GM12878 (cell line): ENCODE data around the gene PTPN21. TPM values are rescaled to one million over a fixed set of nuclear protein-coding genes. Genes with fewer than 3 reads are reported as not detected.

ENCODE experiments used
- NBN ChIP-seq: fragments of 450-650 bp; IDR thresholded peaks from 2 replicates; pipeline ENCODE4 v1.6.1; 2016
- SUPT20H ChIP-seq: IDR thresholded peaks from 2 replicates; pipeline ENCODE4 v1.6.1; 2011; ENCODE audit warnings: low read depth, mild to moderate bottlenecking, low read length, moderate library complexity, borderline replicate concordance; ENCODE audit not compliant: control insufficient read depth
- polyA plus RNA-seq, 11 experiments: library from polyadenylated mRNA; depleted of rRNA in 4 of 11; unstranded in 6 of 11; stranded (reverse) in 5 of 11; fragments of >200 nt; fragmentation: Nextera tagmentation in 4 of 11; fragmentation: Illumina TruSeq in 1 of 11; extraction: Ambion mirVana in 4 of 11; extraction: Trizol in 1 of 11; gene quantifications; 1 replicate in 1 of 11; 2 replicates in 10 of 11; pipeline versions ENCODE4 v1.2.1 to v1.2.3, GENCODE V29; 2011 to 2016; ENCODE audit warnings: inconsistent platforms in 2 of 11, missing spikeins in 2 of 11, low read depth in 1 of 11
- total RNA-seq, 4 experiments: library from RNA; depleted of rRNA in 3 of 4; stranded (reverse); fragments of >200 nt in 3 of 4; fragmentation: Illumina TruSeq in 1 of 4; extraction: Trizol in 1 of 4; gene quantifications; 2 replicates each; pipeline versions ENCODE4 v1.2.1 to v1.2.3, GENCODE V29; 2013 to 2021
- TF ChIP-seq, protein P1 (sequence below): fragments of 450-650 bp; IDR thresholded peaks from 2 replicates; pipeline ENCODE4 v1.6.1; 2016; ENCODE audit warnings: mild to moderate bottlenecking
- TF ChIP-seq, protein P2 (sequence below): IDR thresholded peaks from 2 replicates; pipeline ENCODE4 v1.6.1; 2012; ENCODE audit warnings: mild to moderate bottlenecking, low read depth, low read length
- TF ChIP-seq, protein P3 (sequence below): fragments of 450-650 bp; IDR thresholded peaks from 2 replicates; pipeline ENCODE4 v1.6.1; 2017; ENCODE audit warnings: borderline replicate concordance

PTPN21 gene
- total and polyA plus RNA-seq, 10 of the 15 experiments (the other 5 are each of a cell fraction or from before 2014, with no cell fraction given), result 0.01 to 0.23 (median 0.04) TPM; not detected in 3

DNA sequence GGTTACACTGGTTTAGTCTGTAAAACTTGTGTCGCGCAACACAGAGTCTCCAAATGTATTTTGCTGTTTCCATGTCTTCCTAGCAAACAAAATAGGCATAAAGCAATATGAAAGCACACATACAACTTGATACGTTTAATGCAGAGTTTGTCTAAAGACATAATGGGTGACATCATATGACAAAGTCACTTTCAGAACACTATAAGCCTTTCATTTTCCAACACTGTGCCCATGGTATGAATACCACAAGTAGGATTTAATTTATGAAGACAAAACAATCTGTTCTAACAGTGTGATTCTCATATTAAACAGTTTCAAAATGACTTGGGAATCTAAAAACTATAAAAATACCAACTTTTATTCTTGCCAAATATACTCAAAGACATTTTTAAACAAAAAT, 58.4 kb downstream of the PTPN21 start (continued):
- TF ChIP-seq, protein P1, sequence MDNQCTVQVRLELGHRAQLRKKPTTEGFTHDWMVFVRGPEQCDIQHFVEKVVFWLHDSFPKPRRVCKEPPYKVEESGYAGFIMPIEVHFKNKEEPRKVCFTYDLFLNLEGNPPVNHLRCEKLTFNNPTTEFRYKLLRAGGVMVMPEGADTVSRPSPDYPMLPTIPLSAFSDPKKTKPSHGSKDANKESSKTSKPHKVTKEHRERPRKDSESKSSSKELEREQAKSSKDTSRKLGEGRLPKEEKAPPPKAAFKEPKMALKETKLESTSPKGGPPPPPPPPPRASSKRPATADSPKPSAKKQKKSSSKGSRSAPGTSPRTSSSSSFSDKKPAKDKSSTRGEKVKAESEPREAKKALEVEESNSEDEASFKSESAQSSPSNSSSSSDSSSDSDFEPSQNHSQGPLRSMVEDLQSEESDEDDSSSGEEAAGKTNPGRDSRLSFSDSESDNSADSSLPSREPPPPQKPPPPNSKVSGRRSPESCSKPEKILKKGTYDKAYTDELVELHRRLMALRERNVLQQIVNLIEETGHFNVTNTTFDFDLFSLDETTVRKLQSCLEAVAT, result no peak
- TF ChIP-seq, protein P2, sequence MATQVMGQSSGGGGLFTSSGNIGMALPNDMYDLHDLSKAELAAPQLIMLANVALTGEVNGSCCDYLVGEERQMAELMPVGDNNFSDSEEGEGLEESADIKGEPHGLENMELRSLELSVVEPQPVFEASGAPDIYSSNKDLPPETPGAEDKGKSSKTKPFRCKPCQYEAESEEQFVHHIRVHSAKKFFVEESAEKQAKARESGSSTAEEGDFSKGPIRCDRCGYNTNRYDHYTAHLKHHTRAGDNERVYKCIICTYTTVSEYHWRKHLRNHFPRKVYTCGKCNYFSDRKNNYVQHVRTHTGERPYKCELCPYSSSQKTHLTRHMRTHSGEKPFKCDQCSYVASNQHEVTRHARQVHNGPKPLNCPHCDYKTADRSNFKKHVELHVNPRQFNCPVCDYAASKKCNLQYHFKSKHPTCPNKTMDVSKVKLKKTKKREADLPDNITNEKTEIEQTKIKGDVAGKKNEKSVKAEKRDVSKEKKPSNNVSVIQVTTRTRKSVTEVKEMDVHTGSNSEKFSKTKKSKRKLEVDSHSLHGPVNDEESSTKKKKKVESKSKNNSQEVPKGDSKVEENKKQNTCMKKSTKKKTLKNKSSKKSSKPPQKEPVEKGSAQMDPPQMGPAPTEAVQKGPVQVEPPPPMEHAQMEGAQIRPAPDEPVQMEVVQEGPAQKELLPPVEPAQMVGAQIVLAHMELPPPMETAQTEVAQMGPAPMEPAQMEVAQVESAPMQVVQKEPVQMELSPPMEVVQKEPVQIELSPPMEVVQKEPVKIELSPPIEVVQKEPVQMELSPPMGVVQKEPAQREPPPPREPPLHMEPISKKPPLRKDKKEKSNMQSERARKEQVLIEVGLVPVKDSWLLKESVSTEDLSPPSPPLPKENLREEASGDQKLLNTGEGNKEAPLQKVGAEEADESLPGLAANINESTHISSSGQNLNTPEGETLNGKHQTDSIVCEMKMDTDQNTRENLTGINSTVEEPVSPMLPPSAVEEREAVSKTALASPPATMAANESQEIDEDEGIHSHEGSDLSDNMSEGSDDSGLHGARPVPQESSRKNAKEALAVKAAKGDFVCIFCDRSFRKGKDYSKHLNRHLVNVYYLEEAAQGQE, result no peak
- TF ChIP-seq NBN, result no peak
- TF ChIP-seq, protein P3, sequence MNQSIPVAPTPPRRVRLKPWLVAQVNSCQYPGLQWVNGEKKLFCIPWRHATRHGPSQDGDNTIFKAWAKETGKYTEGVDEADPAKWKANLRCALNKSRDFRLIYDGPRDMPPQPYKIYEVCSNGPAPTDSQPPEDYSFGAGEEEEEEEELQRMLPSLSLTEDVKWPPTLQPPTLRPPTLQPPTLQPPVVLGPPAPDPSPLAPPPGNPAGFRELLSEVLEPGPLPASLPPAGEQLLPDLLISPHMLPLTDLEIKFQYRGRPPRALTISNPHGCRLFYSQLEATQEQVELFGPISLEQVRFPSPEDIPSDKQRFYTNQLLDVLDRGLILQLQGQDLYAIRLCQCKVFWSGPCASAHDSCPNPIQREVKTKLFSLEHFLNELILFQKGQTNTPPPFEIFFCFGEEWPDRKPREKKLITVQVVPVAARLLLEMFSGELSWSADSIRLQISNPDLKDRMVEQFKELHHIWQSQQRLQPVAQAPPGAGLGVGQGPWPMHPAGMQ, result no peak
- no peak for TF ChIP-seq SUPT20H
- TF ChIP-seq, all 136 proteins: peak for 0
